ENCODE measurements around the gene OR51E2.

DNA sequence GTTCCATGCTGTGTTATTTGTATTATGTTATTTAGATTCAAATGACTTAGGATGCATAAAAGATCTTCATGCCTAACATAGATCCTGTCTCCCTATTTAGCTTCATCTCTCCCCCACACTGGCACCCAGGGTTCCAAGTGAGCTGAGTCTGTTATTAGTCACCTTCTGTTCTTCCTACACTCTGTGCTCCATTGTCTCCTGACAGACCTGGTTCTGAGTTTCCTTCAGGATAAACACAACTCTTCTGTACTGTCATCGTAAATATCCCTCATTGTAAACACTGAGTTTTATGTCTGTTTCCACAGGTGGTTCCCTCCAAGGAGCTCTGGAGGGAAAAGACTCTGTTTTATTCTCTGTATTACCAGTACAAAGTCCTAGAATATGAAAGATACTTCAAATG, 15.6 kb upstream of the OR51E2 start:
- TF ChIP-seq, protein P1, sequence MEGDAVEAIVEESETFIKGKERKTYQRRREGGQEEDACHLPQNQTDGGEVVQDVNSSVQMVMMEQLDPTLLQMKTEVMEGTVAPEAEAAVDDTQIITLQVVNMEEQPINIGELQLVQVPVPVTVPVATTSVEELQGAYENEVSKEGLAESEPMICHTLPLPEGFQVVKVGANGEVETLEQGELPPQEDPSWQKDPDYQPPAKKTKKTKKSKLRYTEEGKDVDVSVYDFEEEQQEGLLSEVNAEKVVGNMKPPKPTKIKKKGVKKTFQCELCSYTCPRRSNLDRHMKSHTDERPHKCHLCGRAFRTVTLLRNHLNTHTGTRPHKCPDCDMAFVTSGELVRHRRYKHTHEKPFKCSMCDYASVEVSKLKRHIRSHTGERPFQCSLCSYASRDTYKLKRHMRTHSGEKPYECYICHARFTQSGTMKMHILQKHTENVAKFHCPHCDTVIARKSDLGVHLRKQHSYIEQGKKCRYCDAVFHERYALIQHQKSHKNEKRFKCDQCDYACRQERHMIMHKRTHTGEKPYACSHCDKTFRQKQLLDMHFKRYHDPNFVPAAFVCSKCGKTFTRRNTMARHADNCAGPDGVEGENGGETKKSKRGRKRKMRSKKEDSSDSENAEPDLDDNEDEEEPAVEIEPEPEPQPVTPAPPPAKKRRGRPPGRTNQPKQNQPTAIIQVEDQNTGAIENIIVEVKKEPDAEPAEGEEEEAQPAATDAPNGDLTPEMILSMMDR (IDR thresholded peaks at IDR 0.05), result no peak
- TF ChIP-seq POLR2A (IDR thresholded peaks at IDR 0.05), result no peak
